OCI-LY1 (cell line): ENCODE results near the gene FAM240A.

Source experiments
- H2AFZ ChIP-seq: fragments of 200-600 bp; sonication (generic), shearing (Covaris generic); 2 replicates; pipeline ENCODE4 v1.6.0; 2014; ENCODE audit warnings: antibody characterized with exemption, mild to moderate bottlenecking, low read length
- H3F3A ChIP-seq: fragments of 200-600 bp; sonication (generic), shearing (Covaris generic); 2 replicates; pipeline ENCODE4 v1.6.0; 2014; ENCODE audit warnings: mild to moderate bottlenecking, antibody characterized with exemption, low read length, moderate library complexity; ENCODE audit not compliant: insufficient read depth
- H3K27ac ChIP-seq: fragments of 200-600 bp; sonication (generic); 2 replicates; pipeline ENCODE4 v1.5.1; 2014; ENCODE audit warnings: low read length, mixed run types, mild to moderate bottlenecking, low read depth; ENCODE audit not compliant: poor library complexity, severe bottlenecking
- H3K27me3 ChIP-seq: fragments of 200-600 bp; sonication (generic); 2 replicates; pipeline ENCODE4 v1.6.0; 2014; ENCODE audit warnings: antibody characterized with exemption, mild to moderate bottlenecking, low read length, moderate library complexity; ENCODE audit not compliant: insufficient read depth
- H3K36me3 ChIP-seq: fragments of 200-600 bp; sonication (generic); 2 replicates; pipeline ENCODE4 v1.6.1; 2014; ENCODE audit warnings: mild to moderate bottlenecking, antibody characterized with exemption, low read length, moderate library complexity, mixed read lengths; ENCODE audit not compliant: insufficient read depth
- H3K4me1 ChIP-seq: fragments of 200-600 bp; sonication (generic); 2 replicates; pipeline ENCODE4 v1.5.1; 2014; ENCODE audit warnings: mild to moderate bottlenecking, low read length, moderate library complexity; ENCODE audit not compliant: insufficient read depth, severe bottlenecking
- H3K4me2 ChIP-seq: fragments of 200-600 bp; sonication (generic), shearing (Covaris generic); 2 replicates; pipeline ENCODE4 v1.6.1; 2014; ENCODE audit warnings: low read length
- H3K4me3 ChIP-seq: fragments of 200-600 bp; sonication (generic); 2 replicates; pipeline ENCODE4 v1.5.1; 2014; ENCODE audit warnings: low read length, low read depth, mild to moderate bottlenecking, mixed read lengths; ENCODE audit not compliant: poor library complexity, severe bottlenecking
- H3K79me2 ChIP-seq: fragments of 200-600 bp; shearing (Covaris generic); 2 replicates; pipeline ENCODE4 v1.6.1; 2016; ENCODE audit warnings: mixed run types, low read length, mixed read lengths; ENCODE audit not compliant: insufficient read depth
- H3K9ac ChIP-seq: fragments of 200-600 bp; sonication (generic), shearing (Covaris generic); 2 replicates; pipeline ENCODE4 v1.6.1; 2014; ENCODE audit warnings: mild to moderate bottlenecking, low read length, mixed read lengths
- H3K9me2 ChIP-seq: fragments of 200-600 bp; sonication (generic), shearing (Covaris generic); 2 replicates; pipeline ENCODE4 v1.6.1; 2014; ENCODE audit warnings: low read depth, mild to moderate bottlenecking, low read length, mixed read lengths
- H3K9me3 ChIP-seq: fragments of 200-600 bp; shearing (Covaris generic); 2 replicates; pipeline ENCODE4 v1.6.1; 2014; ENCODE audit warnings: low read length, mixed read lengths
- H4K20me1 ChIP-seq: fragments of 200-600 bp; sonication (generic), shearing (Covaris generic); 2 replicates; pipeline ENCODE4 v1.6.0; 2016; ENCODE audit warnings: mild to moderate bottlenecking, low read length; ENCODE audit not compliant: insufficient read depth
- CTCF ChIP-seq: fragments of 200-600 bp; sonication (generic), shearing (Covaris generic); IDR thresholded peaks from 2 replicates; pipeline ENCODE4 v1.5.1; 2017; ENCODE audit warnings: mild to moderate bottlenecking, antibody characterized with exemption, low read length, moderate library complexity, mixed read lengths
- EZH2 ChIP-seq: fragments of 200-600 bp; sonication (generic), shearing (Covaris generic); IDR thresholded peaks from 2 replicates; pipeline ENCODE4 v1.8.0; 2017; ENCODE audit warnings: borderline replicate concordance, mixed run types, mild to moderate bottlenecking, antibody characterized with exemption, low read length, moderate library complexity, mixed read lengths

Gene FAM240A

GRCh38 chr3:46578973-46579755 is 33.2 kb upstream of the FAM240A start:
- TF ChIP-seq CTCF, result no peak
- no peak for TF ChIP-seq EZH2
- no peak overlapping the region for H2AFZ ChIP-seq
- H3K9ac ChIP-seq, result no peak overlapping the region
- H3K36me3 ChIP-seq, result no peaks in the 10 kb centered on the region
- H4K20me1 ChIP-seq, result no peaks in the 10 kb centered on the region
- no peak overlapping the region for H3K4me2 ChIP-seq
- H3K9me3 ChIP-seq, result no peaks in the 10 kb centered on the region
- no peak overlapping the region for H3K27ac ChIP-seq
- H3K79me2 ChIP-seq, result no peaks in the 10 kb centered on the region
- no peaks in the 10 kb centered on the region for H3F3A ChIP-seq
- no peak overlapping the region for H3K4me3 ChIP-seq
- H3K9me2 ChIP-seq, result no peaks in the 10 kb centered on the region
- H3K27me3 ChIP-seq, result no peaks in the 10 kb centered on the region; the same call in 1 of the 2 replicates
- H3K4me1 ChIP-seq, result no peaks in the 10 kb centered on the region

DNA sequence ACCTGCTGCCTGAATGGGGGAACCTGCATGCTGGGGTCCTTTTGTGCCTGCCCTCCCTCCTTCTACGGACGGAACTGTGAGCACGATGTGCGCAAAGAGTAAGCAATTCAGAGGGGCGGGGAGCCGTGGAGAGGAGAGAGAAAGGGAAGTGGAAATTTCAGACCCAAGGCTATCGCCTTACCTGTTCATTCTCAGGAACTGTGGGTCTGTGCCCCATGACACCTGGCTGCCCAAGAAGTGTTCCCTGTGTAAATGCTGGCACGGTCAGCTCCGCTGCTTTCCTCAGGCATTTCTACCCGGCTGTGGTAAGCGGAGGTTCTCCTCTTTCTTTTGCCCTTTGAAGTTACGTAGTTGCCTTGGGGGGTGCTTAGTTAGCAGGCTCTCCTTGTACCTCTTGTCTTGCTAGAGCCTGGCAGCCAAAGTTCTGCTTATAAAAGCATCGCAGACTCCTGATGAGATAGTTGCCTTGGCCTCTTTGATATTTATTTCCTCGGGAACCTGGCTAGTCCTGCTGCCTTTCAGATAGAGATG is 32.5 kb upstream of the FAM240A start:
- Histone ChIP-seq H3K27me3 (no peaks in the 10 kb centered on the region; the same call in 1 of the 2 replicates), H3K4me2 (no peak overlapping the region), H3K4me3 (no peak overlapping the region), H3K27ac (no peak overlapping the region), H3K9me2 (no peaks in the 10 kb centered on the region), H3K4me1 (no peaks in the 10 kb centered on the region), H3K79me2 (no peaks in the 10 kb centered on the region), H3F3A (no peaks in the 10 kb centered on the region), H3K9ac (no peak overlapping the region), H4K20me1 (no peaks in the 10 kb centered on the region), H2AFZ (no peak overlapping the region), H3K36me3 (no peaks in the 10 kb centered on the region), H3K9me3 (no peaks in the 10 kb centered on the region)
- no peak for TF ChIP-seq CTCF
- no peak for TF ChIP-seq EZH2

GRCh38 chr3:46580675-46581074 is 31.6 kb upstream of the FAM240A start:
- Histone ChIP-seq H3K4me1 (no peaks in the 10 kb centered on the region), H3K36me3 (no peaks in the 10 kb centered on the region), H3K27me3 (no peaks in the 10 kb centered on the region), H2AFZ (no peak overlapping the region), H3F3A (no peaks in the 10 kb centered on the region), H3K9me3 (no peaks in the 10 kb centered on the region), H3K4me3 (no peak overlapping the region), H3K4me2 (no peak overlapping the region), H4K20me1 (no peaks in the 10 kb centered on the region), H3K79me2 (no peaks in the 10 kb centered on the region), H3K9ac (no peak overlapping the region), H3K9me2 (no peaks in the 10 kb centered on the region), H3K27ac (no peak overlapping the region)
- no peak for TF ChIP-seq CTCF
- TF ChIP-seq EZH2, result no peak
